ENCODE results near the gene KIF5A.

DNA sequence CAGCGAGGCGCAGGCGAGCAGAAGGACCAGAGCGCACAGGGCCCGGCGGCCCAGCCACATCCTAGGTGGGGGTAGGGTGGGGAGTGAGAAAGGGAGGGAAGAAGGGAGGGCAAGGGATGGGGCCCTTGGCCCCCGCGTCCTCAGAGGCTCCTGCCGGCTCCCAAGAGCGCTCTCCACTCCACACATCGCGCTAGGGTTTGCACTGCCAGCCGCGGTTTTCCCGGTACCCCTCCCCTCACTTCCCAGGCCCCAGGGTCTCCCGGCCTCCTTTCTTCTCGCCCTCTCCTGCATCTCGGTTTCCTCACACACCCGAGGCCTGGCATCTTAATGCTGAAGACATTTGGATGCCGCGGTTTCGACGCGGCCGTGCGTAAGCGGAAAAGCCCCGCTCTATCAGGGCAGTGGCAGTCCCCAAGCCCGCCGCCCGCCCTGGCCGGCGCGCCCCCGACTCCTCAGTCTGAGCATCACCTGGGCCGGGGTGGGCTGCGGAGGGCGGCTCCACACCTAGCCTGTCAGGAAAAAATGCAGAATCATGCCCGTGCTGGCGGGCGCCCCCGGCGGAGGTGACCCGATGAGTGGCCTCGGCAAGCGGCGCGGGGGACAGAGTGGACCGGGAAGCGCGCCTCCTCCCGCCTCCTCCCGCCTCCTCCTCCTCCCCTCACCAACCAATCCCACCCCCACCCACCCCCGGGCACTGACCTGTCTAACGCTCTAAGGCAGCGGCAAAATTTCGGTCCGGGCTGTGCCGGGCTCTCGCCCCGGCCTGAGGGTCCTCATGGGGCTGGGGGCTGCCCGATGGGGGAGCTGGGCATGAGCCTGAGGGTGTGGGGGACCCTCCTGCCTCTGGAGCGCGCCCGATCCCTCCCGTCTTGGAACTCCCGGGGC lies 82.5 kb downstream of the KIF5A start:
- TF ChIP-seq, protein P1, sequence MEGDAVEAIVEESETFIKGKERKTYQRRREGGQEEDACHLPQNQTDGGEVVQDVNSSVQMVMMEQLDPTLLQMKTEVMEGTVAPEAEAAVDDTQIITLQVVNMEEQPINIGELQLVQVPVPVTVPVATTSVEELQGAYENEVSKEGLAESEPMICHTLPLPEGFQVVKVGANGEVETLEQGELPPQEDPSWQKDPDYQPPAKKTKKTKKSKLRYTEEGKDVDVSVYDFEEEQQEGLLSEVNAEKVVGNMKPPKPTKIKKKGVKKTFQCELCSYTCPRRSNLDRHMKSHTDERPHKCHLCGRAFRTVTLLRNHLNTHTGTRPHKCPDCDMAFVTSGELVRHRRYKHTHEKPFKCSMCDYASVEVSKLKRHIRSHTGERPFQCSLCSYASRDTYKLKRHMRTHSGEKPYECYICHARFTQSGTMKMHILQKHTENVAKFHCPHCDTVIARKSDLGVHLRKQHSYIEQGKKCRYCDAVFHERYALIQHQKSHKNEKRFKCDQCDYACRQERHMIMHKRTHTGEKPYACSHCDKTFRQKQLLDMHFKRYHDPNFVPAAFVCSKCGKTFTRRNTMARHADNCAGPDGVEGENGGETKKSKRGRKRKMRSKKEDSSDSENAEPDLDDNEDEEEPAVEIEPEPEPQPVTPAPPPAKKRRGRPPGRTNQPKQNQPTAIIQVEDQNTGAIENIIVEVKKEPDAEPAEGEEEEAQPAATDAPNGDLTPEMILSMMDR (conservative IDR thresholded peaks at IDR 0.05 in 1 of 2, IDR thresholded peaks at IDR 0.05 in 1 of 2; ENCODE audit: extremely low read depth in 1 of 2, insufficient read depth in 1 of 2, low read depth in 1 of 2, low read length in 2 of 2): peak in 1 of 2 donors; percentile 4
- TF ChIP-seq EZH2 (IDR thresholded peaks at IDR 0.05; ENCODE audit: borderline replicate concordance, low read length): no peak

Data from mammary epithelial cell (primary cell).